K562 (cell line): ENCODE measurements around the gene NHLRC2.

Experiments used
- CBX3 ChIP-seq, 2 experiments: IDR thresholded peaks; 1 replicate in 1 of 2; 2 replicates in 1 of 2; pipeline ENCODE4 v1.6.1; 2012; ENCODE audit warnings: inconsistent platforms in 2 of 2, low read length in 2 of 2, borderline replicate concordance in 1 of 2, control low read depth in 1 of 2
- RCOR1 ChIP-seq, 2 experiments: IDR thresholded peaks; 2 replicates each; pipeline ENCODE4 v1.6.1; 2012; ENCODE audit warnings: low read depth in 2 of 2, low read length in 2 of 2, borderline replicate concordance in 1 of 2, improper control_type of control experiment in 1 of 2
- SRF ChIP-seq, 2 experiments: fragments of 250-450, 450-650 bp in 1 of 2; sonication (Bioruptor Pico) in 1 of 2; sonication (generic) in 1 of 2; formaldehyde crosslinking; IDR thresholded peaks; 2 replicates each; pipeline versions ENCODE4 v1.5.0 to v1.5.1; 2020 to 2022; ENCODE audit warnings: mild to moderate bottlenecking in 1 of 2, missing genetic modification reagents in 1 of 2
- TCF3 ChIP-seq: sonication (generic); formaldehyde crosslinking; IDR thresholded peaks from 2 replicates; pipeline ENCODE4 v1.4.0; 2020; ENCODE audit warnings: mild to moderate bottlenecking, missing genetic modification reagents
- ZC3H11A ChIP-seq: IDR thresholded peaks from 2 replicates; pipeline ENCODE4 v1.6.1; 2012; ENCODE audit warnings: low read depth, low read length, improper control_type of control experiment
- ZNF263 ChIP-seq: sonication (generic); formaldehyde crosslinking; IDR thresholded peaks from 2 replicates; pipeline ENCODE4 v1.8.0; 2022; ENCODE audit warnings: mild to moderate bottlenecking, missing genetic modification reagents, borderline replicate concordance
- ZSCAN29 ChIP-seq: fragments of 450-650 bp; IDR thresholded peaks from 2 replicates; pipeline ENCODE4 v1.6.1; 2017
- TF ChIP-seq, protein P1 (sequence below), 3 experiments: IDR thresholded peaks in 2 of 3; conservative IDR thresholded peaks in 1 of 3; 2 replicates each; pipeline ENCODE4 v1.5.1; 2011 to 2012; ENCODE audit warnings: low read length in 3 of 3, mild to moderate bottlenecking in 3 of 3, control low read depth in 2 of 3, improper control_type of control experiment in 1 of 3, inconsistent platforms in 1 of 3, low read depth in 1 of 3, mixed read lengths in 1 of 3, moderate library complexity in 1 of 3; ENCODE audit not compliant: insufficient read depth in 2 of 3

DNA sequence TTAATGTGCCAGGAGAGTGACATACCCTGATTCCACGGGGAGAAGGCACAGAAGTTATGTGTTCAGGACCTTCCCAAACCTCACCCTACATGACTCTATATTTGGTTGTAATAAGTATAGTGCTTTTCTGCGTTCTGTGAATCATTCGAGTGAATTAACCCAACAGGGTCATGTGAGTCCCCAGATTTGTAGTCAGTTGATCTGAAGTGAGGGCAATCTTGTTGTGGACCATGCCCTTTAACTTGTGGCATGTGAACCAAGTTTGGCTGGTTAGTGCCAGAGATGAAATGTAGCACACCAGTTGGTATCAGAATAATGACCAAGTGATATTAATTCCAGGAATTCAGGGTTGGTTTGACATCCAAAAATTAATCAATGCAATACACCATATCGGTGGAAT, 70.2 kb downstream of the NHLRC2 start:
- TF ChIP-seq TCF3 (CRISPR knock-in tag), result no peak
- no peak for TF ChIP-seq ZNF263 (CRISPR knock-in tag)
- TF ChIP-seq, protein P1, sequence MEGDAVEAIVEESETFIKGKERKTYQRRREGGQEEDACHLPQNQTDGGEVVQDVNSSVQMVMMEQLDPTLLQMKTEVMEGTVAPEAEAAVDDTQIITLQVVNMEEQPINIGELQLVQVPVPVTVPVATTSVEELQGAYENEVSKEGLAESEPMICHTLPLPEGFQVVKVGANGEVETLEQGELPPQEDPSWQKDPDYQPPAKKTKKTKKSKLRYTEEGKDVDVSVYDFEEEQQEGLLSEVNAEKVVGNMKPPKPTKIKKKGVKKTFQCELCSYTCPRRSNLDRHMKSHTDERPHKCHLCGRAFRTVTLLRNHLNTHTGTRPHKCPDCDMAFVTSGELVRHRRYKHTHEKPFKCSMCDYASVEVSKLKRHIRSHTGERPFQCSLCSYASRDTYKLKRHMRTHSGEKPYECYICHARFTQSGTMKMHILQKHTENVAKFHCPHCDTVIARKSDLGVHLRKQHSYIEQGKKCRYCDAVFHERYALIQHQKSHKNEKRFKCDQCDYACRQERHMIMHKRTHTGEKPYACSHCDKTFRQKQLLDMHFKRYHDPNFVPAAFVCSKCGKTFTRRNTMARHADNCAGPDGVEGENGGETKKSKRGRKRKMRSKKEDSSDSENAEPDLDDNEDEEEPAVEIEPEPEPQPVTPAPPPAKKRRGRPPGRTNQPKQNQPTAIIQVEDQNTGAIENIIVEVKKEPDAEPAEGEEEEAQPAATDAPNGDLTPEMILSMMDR (IDR thresholded peaks at IDR 0.05 in 2 of 3, conservative IDR thresholded peaks at IDR 0.05 in 1 of 3; ENCODE audit: insufficient read depth in 2 of 3, low read depth in 1 of 3, low read length in 3 of 3), result no peak
- no peak for TF ChIP-seq CBX3 (IDR thresholded peaks at IDR 0.05; ENCODE audit: borderline replicate concordance in 1 of 2, low read length in 2 of 2)
- TF ChIP-seq ZC3H11A, result no peak
- TF ChIP-seq RCOR1 (IDR thresholded peaks at IDR 0.05; ENCODE audit: borderline replicate concordance in 1 of 2, low read depth in 2 of 2, low read length in 2 of 2), result no peak
- TF ChIP-seq SRF (CRISPR knock-in tag; IDR thresholded peaks at IDR 0.05), result no peak
- TF ChIP-seq ZSCAN29, result no peak
